Measurements from ENCODE around the gene PSMB10. TPM values are rescaled to one million over a fixed set of nuclear protein-coding genes. Genes with fewer than 3 reads are reported as not detected.
"Not testable (repeated sequence)": the region's sequence is repeated elsewhere in the genome, so short reads cannot be mapped to it uniquely, and the experiment has no call there.

The PSMB10 gene
- total RNA-seq, 1 experiment from 2014 or later = 36.6 TPM

- not testable (repeated sequence) for H3K36me3 ChIP-seq (replicated peaks; ENCODE audit: control insufficient read depth, insufficient read depth, low read length); DNase-seq; H3K4me3 ChIP-seq (ENCODE audit: insufficient read depth, low read depth, low read length); H3K27me3 ChIP-seq (ENCODE audit: control insufficient read depth, insufficient read depth, low read length)
Observed at GRCh38 chr16:67915496-67915769, 21.2 kb downstream of the PSMB10 start.

GRCh38 chr16:67914758-67915495 lies 21.7 kb downstream of the PSMB10 start:
- no peak for DNase-seq
- no peaks in the 10 kb centered on the region for H3K27me3 ChIP-seq (ENCODE audit: control insufficient read depth, insufficient read depth, low read length)

GRCh38 chr16:67910158-67910557 lies 26.5 kb downstream of the PSMB10 start:
- Histone ChIP-seq H3K4me3 (ENCODE audit: insufficient read depth, low read depth, low read length) (no peak overlapping the region), H3K27me3 (ENCODE audit: control insufficient read depth, insufficient read depth, low read length) (no peaks in the 10 kb centered on the region), H3K36me3 (replicated peaks; ENCODE audit: control insufficient read depth, insufficient read depth, low read length) (peaks cover 6% of the 10 kb centered on the region)
- DNase-seq = no peak

More at GRCh38 chr16:67914758-67915495, 21.7 kb downstream of the PSMB10 start:
- Histone ChIP-seq H3K36me3 (replicated peaks; ENCODE audit: control insufficient read depth, insufficient read depth, low read length) (peaks cover 4% of the 10 kb centered on the region), H3K4me3 (ENCODE audit: insufficient read depth, low read depth, low read length) (no peak overlapping the region)

GRCh38 chr16:67909056-67909742 lies 27.5 kb downstream of the PSMB10 start:
- no peak overlapping the region for H3K4me3 ChIP-seq (ENCODE audit: insufficient read depth, low read depth, low read length)
- H3K27me3 ChIP-seq (ENCODE audit: control insufficient read depth, insufficient read depth, low read length) = no peaks in the 10 kb centered on the region
- peaks cover 6% of the 10 kb centered on the region for H3K36me3 ChIP-seq (replicated peaks; ENCODE audit: control insufficient read depth, insufficient read depth, low read length)
- no peak for DNase-seq

- peak; percentile 53 for DNase-seq
- H3K4me3 ChIP-seq (ENCODE audit: insufficient read depth, low read depth, low read length) = no peak overlapping the region
- no peaks in the 10 kb centered on the region for H3K27me3 ChIP-seq (ENCODE audit: control insufficient read depth, insufficient read depth, low read length)
- H3K36me3 ChIP-seq (replicated peaks; ENCODE audit: control insufficient read depth, insufficient read depth, low read length) = peaks cover 6% of the 10 kb centered on the region
Observed at GRCh38 chr16:67907397-67908180, 29.1 kb downstream of the PSMB10 start.

- no peak for DNase-seq
- no peaks in the 10 kb centered on the region for H3K27me3 ChIP-seq (ENCODE audit: control insufficient read depth, insufficient read depth, low read length)
- H3K36me3 ChIP-seq (replicated peaks; ENCODE audit: control insufficient read depth, insufficient read depth, low read length) = no peaks in the 10 kb centered on the region; the same call in 1 of the 2 replicates
- no peak overlapping the region for H3K4me3 ChIP-seq (ENCODE audit: insufficient read depth, low read depth, low read length)
Observed at GRCh38 chr16:67902831-67903230, 33.8 kb downstream of the PSMB10 start.

GRCh38 chr16:67901734-67902133 lies 34.9 kb downstream of the PSMB10 start:
- Histone ChIP-seq H3K4me3 (ENCODE audit: insufficient read depth, low read depth, low read length) (no peak overlapping the region), H3K27me3 (ENCODE audit: control insufficient read depth, insufficient read depth, low read length) (no peaks in the 10 kb centered on the region), H3K36me3 (replicated peaks; ENCODE audit: control insufficient read depth, insufficient read depth, low read length) (no peaks in the 10 kb centered on the region; the same call in 1 of the 2 replicates)
- DNase-seq = no peak

GRCh38 chr16:67897231-67897630 lies 39.4 kb downstream of the PSMB10 start:
- no peak for DNase-seq
- H3K36me3 ChIP-seq (replicated peaks; ENCODE audit: control insufficient read depth, insufficient read depth, low read length) = no peaks in the 10 kb centered on the region
- no peaks in the 10 kb centered on the region for H3K27me3 ChIP-seq (ENCODE audit: control insufficient read depth, insufficient read depth, low read length)
- no peak overlapping the region for H3K4me3 ChIP-seq (ENCODE audit: insufficient read depth, low read depth, low read length)

- Histone ChIP-seq H3K4me3 (ENCODE audit: insufficient read depth, low read depth, low read length) (peak overlapping the region; percentile 99), H3K36me3 (replicated peaks; ENCODE audit: control insufficient read depth, insufficient read depth, low read length) (no peaks in the 10 kb centered on the region), H3K27me3 (ENCODE audit: control insufficient read depth, insufficient read depth, low read length) (no peaks in the 10 kb centered on the region)
- DNase-seq = peak; percentile 77
Observed at GRCh38 chr16:67893743-67894399, 42.8 kb downstream of the PSMB10 start.

- H3K27me3 ChIP-seq (ENCODE audit: control insufficient read depth, insufficient read depth, low read length) = no peaks in the 10 kb centered on the region
- no peaks in the 10 kb centered on the region for H3K36me3 ChIP-seq (replicated peaks; ENCODE audit: control insufficient read depth, insufficient read depth, low read length)
- peak; percentile 100 for DNase-seq
- H3K4me3 ChIP-seq (ENCODE audit: insufficient read depth, low read depth, low read length) = peak within 1 kb of the TSS; percentile 99
Observed at GRCh38 chr16:67892899-67893742, 43.5 kb downstream of the PSMB10 start, which contains the start of gene PSKH1. Gene PSKH1 (plus strand): TSS chr16:67893254. CDS start chr16:67908750, 15,496 bp downstream.

GRCh38 chr16:67892375-67892774 lies 44.3 kb downstream of the PSMB10 start:
- DNase-seq = no peak
- Histone ChIP-seq H3K4me3 (ENCODE audit: insufficient read depth, low read depth, low read length) (peak overlapping the region; percentile 27), H3K27me3 (ENCODE audit: control insufficient read depth, insufficient read depth, low read length) (no peaks in the 10 kb centered on the region), H3K36me3 (replicated peaks; ENCODE audit: control insufficient read depth, insufficient read depth, low read length) (no peaks in the 10 kb centered on the region)

- H3K27me3 ChIP-seq (ENCODE audit: control insufficient read depth, insufficient read depth, low read length) = no peaks in the 10 kb centered on the region
Observed at GRCh38 chr16:67888331-67888730, 48.3 kb downstream of the PSMB10 start.

GRCh38 chr16:67886387-67886786 lies 50.3 kb downstream of the PSMB10 start:
- H3K27me3 ChIP-seq (ENCODE audit: control insufficient read depth, insufficient read depth, low read length) = no peaks in the 10 kb centered on the region
- H3K36me3 ChIP-seq (replicated peaks; ENCODE audit: control insufficient read depth, insufficient read depth, low read length) = peaks cover 19% of the 10 kb centered on the region
- H3K4me3 ChIP-seq (ENCODE audit: insufficient read depth, low read depth, low read length) = no peak overlapping the region
- DNase-seq = peak; percentile 64

More at GRCh38 chr16:67888331-67888730, 48.3 kb downstream of the PSMB10 start:
- DNase-seq = no peak
- peaks cover 2% of the 10 kb centered on the region; the same call in 1 of the 2 replicates for H3K36me3 ChIP-seq (replicated peaks; ENCODE audit: control insufficient read depth, insufficient read depth, low read length)
- H3K4me3 ChIP-seq (ENCODE audit: insufficient read depth, low read depth, low read length) = no peak overlapping the region

Measured in H7 (cell line).